Liver (tissue), 2 donors: ENCODE results near the gene MON2.

ENCODE experiments used
- FOXA1 ChIP-seq: IDR thresholded peaks from 2 replicates; pipeline ENCODE4 v1.6.1; 2016; ENCODE audit warnings: antibody characterized with exemption
- YY1 ChIP-seq: IDR thresholded peaks from 2 replicates; pipeline ENCODE4 v1.6.1; 2016; ENCODE audit warnings: antibody characterized with exemption, mild to moderate bottlenecking
- TF ChIP-seq, protein P1 (sequence below): fragments of 150-350 bp; IDR thresholded peaks from 2 replicates; pipeline ENCODE4 v1.5.1; 2017; ENCODE audit warnings: improper control_type of control experiment, low read depth, low read length; ENCODE audit not compliant: missing input control
- TF ChIP-seq, protein P2 (sequence below): IDR thresholded peaks from 2 replicates; pipeline ENCODE4 v1.6.1; 2016; ENCODE audit warnings: antibody characterized with exemption, mild to moderate bottlenecking
- donor health status: healthy.

DNA sequence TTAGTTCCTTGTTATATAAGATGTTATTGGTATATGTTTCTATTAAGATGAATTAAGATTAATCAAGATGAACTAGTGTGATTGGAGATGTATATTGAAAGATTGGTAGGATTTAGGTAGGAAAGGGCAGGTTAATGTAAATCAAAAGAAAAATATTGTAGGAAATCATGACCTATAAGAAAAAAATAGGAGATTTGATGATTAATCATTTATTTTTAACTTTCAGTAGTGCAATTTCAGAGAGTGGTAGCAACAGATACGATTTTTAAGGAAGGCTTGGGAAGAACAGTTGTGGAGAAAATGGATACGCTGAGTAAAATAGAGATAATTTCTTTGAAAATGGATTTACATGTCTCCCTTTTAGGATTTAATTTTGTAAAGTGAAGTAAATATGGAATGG, 73.7 kb downstream of the MON2 start:
- TF ChIP-seq YY1 (no peak), FOXA1 (no peak)
- TF ChIP-seq, protein P1, sequence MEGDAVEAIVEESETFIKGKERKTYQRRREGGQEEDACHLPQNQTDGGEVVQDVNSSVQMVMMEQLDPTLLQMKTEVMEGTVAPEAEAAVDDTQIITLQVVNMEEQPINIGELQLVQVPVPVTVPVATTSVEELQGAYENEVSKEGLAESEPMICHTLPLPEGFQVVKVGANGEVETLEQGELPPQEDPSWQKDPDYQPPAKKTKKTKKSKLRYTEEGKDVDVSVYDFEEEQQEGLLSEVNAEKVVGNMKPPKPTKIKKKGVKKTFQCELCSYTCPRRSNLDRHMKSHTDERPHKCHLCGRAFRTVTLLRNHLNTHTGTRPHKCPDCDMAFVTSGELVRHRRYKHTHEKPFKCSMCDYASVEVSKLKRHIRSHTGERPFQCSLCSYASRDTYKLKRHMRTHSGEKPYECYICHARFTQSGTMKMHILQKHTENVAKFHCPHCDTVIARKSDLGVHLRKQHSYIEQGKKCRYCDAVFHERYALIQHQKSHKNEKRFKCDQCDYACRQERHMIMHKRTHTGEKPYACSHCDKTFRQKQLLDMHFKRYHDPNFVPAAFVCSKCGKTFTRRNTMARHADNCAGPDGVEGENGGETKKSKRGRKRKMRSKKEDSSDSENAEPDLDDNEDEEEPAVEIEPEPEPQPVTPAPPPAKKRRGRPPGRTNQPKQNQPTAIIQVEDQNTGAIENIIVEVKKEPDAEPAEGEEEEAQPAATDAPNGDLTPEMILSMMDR, result no peak
- TF ChIP-seq, protein P2, sequence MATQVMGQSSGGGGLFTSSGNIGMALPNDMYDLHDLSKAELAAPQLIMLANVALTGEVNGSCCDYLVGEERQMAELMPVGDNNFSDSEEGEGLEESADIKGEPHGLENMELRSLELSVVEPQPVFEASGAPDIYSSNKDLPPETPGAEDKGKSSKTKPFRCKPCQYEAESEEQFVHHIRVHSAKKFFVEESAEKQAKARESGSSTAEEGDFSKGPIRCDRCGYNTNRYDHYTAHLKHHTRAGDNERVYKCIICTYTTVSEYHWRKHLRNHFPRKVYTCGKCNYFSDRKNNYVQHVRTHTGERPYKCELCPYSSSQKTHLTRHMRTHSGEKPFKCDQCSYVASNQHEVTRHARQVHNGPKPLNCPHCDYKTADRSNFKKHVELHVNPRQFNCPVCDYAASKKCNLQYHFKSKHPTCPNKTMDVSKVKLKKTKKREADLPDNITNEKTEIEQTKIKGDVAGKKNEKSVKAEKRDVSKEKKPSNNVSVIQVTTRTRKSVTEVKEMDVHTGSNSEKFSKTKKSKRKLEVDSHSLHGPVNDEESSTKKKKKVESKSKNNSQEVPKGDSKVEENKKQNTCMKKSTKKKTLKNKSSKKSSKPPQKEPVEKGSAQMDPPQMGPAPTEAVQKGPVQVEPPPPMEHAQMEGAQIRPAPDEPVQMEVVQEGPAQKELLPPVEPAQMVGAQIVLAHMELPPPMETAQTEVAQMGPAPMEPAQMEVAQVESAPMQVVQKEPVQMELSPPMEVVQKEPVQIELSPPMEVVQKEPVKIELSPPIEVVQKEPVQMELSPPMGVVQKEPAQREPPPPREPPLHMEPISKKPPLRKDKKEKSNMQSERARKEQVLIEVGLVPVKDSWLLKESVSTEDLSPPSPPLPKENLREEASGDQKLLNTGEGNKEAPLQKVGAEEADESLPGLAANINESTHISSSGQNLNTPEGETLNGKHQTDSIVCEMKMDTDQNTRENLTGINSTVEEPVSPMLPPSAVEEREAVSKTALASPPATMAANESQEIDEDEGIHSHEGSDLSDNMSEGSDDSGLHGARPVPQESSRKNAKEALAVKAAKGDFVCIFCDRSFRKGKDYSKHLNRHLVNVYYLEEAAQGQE, result no peak
